ENCODE data around the gene MLLT10.

The MLLT10 gene

DNA sequence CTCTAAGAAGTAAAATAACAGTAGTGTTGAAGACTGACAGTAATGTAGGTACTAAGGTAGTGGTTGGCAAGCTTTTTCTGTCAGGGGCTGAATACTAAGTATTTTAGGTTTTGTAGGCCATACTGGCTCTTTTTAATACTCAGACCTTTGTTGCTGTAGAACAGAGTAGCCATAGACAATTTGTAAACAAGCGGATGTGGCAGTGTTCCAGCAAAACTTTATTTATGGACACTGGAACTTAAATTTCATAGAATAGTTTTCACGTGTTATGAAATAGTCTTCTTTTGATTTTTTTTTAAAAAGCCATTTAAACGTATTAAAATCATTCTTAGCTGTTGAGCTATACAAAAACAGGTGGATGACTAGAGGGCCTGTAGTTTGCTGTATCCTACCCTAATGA, 121.2 kb downstream of the MLLT10 start:
- DNase-seq, result no peak

DNA sequence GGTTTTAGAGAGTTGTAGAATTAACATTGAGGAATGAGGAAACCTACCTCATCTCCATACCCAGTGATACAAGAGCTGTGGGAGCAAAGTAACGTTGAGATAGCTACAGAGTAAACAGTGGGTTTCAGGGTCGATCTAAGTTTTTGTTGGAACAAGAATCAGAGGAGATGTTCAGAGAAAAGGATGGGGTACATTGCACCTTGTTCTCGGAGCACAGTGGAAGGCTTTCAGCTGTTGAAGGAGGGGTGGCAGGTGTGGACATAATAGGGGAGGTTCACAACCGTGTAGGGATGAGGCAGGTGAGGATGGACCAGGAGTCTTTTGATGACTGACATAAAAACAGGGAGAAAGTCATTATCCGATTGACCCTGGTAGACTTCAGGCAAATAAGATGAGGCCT, 121.7 kb downstream of the MLLT10 start:
- DNase-seq, result no peak

DNA sequence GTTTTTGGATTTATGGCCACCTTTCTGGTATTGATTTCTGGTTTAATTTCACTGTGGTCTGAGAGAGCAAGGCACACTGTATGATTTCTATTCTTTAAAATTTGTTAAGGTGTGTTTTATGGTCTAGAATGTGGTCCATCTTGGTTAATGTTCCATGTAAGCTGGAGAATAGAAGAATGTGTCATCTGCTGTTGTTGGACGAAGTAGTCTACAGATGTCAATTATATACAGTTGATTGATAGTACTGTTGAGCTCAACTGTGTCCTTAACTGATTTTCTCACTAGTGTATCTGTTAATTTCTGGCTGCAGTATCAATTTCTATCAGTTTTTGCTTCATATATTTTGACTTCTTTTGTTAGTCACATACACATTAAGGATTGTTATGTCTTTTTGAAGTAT, 127.1 kb downstream of the MLLT10 start:
- DNase-seq, result no peak

DNA sequence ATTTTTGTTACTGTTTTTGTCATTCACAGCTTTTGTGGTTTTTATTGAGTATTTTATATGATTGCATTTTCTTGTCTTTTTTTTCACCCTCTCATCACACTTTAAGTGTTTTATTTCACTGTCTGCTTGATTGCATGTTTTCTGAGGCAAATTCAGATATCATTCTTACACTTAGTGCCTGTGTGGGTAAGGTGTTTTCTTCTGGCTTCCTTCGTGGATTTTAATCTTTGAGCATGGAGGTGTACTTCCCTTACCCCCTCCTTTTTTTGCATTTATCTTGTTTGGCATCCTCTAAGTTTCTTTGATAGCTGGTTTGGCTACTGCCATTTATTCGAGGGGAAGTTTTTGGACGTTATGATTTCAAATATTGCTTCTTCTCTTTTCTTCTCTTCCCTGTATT, 127.9 kb downstream of the MLLT10 start:
- DNase-seq, result no peak

- no peak for DNase-seq
Measured at GRCh38 chr10:21662635-21663034, 128.6 kb downstream of the MLLT10 start.

DNA sequence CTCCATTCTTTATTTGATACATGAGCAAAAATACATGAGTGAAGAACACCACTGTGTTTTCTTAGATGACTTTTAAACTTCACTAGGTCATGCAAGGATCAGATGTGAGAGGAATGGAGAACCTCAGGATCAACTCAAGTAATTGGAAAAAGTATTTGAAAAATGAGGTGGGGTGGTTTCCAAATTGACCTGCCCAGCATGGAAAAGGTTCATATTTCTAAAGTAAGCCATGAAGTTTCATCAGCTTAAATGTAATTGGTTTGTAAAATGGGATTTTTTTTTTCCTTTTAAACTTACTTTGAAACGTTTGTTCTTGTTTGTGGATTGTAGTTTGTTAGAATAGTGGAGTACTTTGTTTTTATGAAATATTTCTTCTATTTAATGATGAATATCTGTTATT, 134.8 kb downstream of the MLLT10 start:
- DNase-seq, result no peak

- DNase-seq, result no peak
Measured at GRCh38 chr10:21670391-21670790, 136.4 kb downstream of the MLLT10 start.

DNA sequence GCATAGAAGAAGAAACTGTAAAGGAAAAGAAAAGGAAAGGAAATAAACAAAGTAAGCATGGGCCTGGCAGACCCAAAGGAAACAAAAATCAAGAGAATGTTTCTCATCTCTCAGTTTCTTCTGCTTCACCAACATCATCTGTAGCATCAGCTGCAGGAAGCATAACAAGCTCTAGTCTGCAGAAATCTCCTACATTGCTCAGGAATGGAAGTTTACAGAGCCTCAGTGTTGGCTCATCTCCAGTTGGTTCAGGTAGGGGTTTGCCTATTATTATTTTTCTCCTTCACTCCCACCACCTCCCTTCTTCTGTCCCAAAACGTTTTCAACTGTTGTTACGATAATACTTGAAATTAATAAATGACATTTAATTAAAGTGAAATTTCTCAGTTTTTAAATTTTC, 139.6 kb downstream of the MLLT10 start:
- no peak for DNase-seq

DNA sequence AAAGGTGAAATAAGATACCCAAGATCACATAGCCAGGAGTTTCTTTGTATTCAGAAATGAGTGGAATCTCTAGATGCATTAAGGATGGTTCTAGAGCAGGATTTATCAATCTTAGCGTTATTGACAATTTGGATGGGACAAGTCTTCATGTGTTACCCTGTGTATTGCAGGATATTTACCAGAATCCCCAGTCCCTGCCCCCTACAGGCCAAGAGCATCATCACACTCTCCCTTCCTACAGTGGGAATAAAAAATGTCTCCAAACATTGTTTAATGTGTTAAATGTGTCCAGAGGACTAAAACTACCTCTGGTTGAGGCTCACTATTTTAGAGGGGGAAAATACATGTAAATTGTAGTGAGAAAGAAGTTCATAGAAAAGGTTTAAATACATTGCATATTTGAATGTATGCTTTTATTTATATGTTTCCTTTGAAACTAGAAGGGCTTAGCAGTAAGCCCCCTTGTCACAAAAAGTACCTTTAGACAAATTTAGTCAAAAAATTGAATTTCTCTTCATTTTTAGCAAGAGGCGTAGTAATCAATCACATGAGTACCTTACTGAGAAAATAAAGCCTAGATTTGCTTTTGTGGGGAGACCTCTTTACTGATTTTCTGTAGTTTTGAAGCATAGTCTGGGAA, 141.2 kb downstream of the MLLT10 start:
- DNase-seq, result no peak

GRCh38 chr10:21677551-21677950, 143.5 kb downstream of the MLLT10 start:
- DNase-seq, result no peak

DNA sequence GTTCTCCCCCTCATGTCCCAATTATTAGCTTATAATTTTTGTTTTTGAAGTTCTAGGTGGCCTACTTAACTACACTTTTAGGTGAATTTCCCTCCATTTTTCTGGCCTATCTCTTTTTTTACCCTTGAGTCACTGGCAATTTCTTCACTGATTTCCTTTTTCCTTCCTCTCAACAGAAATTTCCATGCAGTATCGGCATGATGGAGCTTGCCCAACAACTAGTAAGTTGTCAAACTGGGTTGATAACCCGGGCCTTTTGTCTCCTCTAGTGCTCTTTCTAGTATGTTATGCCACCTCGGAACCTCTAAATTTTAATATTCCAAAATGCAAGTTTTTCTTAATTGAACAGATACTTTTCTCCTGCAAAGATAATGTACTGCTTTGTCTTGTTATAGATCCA, 147.1 kb downstream of the MLLT10 start:
- DNase-seq, result no peak

GRCh38 chr10:21687266-21688008, 153.4 kb downstream of the MLLT10 start:
- no peak for DNase-seq

DNA sequence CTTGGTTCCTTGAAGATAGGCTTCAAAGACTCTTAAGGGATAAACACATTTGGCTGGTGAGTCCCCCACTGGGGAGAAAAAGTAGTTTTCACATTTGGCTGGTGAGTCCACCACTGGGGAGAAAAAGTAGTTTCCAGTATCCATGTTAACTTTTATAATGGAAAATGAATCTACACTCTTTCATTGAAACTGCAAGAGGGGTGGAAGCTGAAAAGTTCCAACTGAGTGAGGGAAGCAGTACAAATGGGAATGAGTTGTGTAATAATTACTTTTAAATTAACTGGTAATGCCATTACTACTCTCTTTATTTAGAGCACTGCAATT, 153.9 kb downstream of the MLLT10 start:
- DNase-seq, result no peak

DNA sequence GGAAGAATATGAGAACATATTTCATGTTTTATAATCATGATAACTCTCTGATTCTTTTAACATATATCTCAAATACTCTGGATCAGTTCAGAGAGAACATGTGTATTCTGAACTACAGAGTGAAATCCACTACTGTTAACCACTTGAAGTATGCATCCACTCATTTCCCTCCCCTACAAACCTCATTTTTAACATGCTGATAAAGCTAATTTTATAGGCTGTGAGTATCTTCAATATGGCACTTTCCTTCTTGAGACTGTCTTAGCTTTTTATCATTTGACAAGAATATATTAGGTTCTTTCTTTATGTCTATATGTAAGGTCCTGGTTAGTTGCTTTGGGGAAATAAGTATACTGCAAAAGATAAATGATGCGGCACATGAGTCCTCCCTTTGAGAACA, 154.8 kb downstream of the MLLT10 start:
- no peak for DNase-seq

DNA sequence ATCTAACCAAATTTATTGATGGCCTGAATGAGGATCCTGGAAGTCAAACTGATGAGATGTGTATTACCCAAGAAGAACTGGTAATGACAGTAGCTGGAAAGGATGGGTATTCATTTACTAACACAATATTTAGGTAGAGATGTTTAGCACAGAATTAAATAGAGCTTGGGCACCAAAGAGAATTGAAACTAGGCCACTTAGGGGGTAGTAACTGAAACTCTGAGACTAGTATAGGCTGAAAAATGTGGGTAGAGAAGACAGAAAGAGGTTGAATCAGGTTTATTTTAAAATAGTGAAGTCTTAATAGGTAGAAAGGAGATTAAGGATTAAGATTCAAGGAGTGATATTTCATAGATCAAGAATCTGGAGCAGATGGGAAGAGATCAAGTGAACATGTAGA, 155.8 kb downstream of the MLLT10 start:
- no peak for DNase-seq

GRCh38 chr10:21692916-21693315, 158.9 kb downstream of the MLLT10 start:
- DNase-seq, result no peak

- DNase-seq, result no peak
Measured at GRCh38 chr10:21693418-21693817, 159.4 kb downstream of the MLLT10 start.

- DNase-seq, result no peak
Measured at GRCh38 chr10:21694631-21695030, 160.6 kb downstream of the MLLT10 start.

DNA sequence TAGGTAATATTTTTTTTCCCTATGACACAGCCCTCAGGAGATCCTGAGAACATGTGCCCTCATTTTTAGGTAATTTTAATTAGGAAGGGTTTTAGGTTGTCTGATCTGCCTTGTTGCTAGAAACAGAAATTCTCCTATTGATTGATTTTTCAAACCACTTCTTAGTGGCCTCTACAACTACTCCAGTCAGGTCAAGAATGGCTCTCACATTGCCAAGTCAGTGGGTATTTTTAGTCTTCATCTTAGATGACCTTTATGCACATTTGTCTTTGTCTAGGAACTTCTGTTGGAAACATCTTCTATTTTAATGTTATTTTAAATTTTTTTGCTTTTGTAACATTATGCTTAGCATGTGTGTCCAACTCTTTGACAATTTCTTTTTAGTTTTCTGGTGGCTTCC, 162.3 kb downstream of the MLLT10 start:
- no peak for DNase-seq

GRCh38 chr10:21699575-21699974, 165.5 kb downstream of the MLLT10 start:
- DNase-seq, result no peak

- DNase-seq, result no peak
Measured at GRCh38 chr10:21700474-21700873, 166.4 kb downstream of the MLLT10 start.

GRCh38 chr10:21702633-21703111, 168.6 kb downstream of the MLLT10 start:
- no peak for DNase-seq

DNA sequence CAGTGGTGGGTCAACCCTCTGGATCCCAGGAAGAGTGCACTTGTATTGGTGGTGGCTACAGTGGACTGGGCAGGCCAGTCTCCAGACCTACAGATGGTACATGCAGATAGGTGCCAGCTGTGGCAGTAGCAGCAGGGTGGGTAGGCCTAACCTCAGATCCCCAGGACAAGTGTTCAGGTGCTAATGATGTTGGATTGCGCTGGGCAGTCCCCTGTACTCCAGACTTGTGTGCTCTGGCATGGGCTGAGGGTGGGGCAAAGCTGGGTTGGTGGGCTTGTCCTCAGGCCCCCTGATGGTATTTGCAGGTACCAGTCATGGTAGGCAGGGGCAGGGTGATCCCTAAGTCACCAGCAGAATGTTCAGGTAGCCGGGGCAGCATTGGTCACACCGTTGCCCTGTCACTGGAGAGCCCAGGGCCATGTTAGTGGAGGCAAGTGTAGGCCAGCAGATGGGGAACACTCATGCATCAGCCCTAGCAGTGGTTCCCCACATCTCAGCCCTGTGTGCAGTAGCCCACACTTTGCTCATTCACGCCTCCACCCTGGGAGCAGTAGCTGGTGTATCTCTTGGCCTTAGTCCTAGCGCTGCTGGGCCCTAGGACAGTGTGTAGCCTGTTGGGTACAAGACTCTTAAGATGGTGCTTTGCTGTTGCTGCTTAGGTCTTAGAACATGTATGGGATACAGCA, 171.3 kb downstream of the MLLT10 start:
- no peak for DNase-seq

DNA sequence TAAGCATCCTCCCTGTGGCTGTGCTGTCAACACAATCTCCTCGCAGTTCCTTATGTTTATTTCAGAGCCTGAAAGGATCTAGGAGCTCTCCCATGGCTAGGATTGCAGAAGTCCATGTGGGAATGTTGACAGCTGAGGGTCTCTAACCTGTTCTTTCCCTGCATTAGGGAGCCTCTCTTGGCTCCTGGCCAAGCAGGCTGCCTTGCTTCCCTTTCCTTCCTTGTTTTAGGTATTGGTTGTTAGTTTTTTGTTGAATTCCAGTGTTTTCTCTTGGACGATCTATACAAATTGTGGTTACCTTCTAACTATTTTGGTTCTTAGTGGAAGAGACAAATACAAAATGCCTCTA, 171.8 kb downstream of the MLLT10 start:
- DNase-seq, result no peak
